OCI-LY7 (cell line): ENCODE measurements around the gene UMPS. TPM values are rescaled to one million over a fixed set of nuclear protein-coding genes. Genes with fewer than 3 reads are reported as not detected.
"Not testable (repeated sequence)": the region's sequence is repeated elsewhere in the genome, so short reads cannot be mapped to it uniquely, and the experiment has no call there.

Source experiments
- BruUV-seq: library from RNA; stranded (reverse); fragments of 400-500 nt; replicated peaks from 2 replicates; lab custom pipeline; 2021; lab: Mats Ljungman, UMichigan
- CTCF ChIA-PET: fragments of 300-600 bp; sonication (Branson Sonifier 250); formaldehyde crosslinking; loops from one replicate; lab custom pipeline; 2022; ENCODE audit warnings: antibody characterized with exemption; ENCODE audit not compliant: unreplicated experiment; lab: Charles Lee
- POLR2A ChIA-PET: fragments of 300-600 bp; sonication (Branson Sonifier 250); formaldehyde crosslinking; loops from one replicate; lab custom pipeline; 2022; ENCODE audit warnings: antibody characterized with exemption; lab: Charles Lee
- DNase-seq: peaks from one replicate; pipeline ENCODE4 v3.0.0-alpha.2; 2015; ENCODE audit warnings: low spot score
- H2AFZ ChIP-seq: fragments of 200-600 bp; sonication (generic), shearing (Covaris generic); 2 replicates; pipeline ENCODE4 v1.6.1; 2014; ENCODE audit warnings: mild to moderate bottlenecking, antibody characterized with exemption, low read length, moderate library complexity
- H3K27ac ChIP-seq: fragments of 200-600 bp; sonication (generic); 2 replicates; pipeline ENCODE4 v1.5.1; 2014; ENCODE audit warnings: mixed run types, low read depth, mild to moderate bottlenecking, moderate library complexity, low read length, inconsistent platforms; ENCODE audit not compliant: poor library complexity, severe bottlenecking
- H3K36me3 ChIP-seq: fragments of 200-600 bp; sonication (generic); 2 replicates; pipeline ENCODE4 v1.6.1; 2014; ENCODE audit warnings: mild to moderate bottlenecking, antibody characterized with exemption, low read length, moderate library complexity, mixed read lengths; ENCODE audit not compliant: insufficient read depth
- H3K4me1 ChIP-seq: fragments of 200-600 bp; sonication (generic); 2 replicates; pipeline ENCODE4 v1.5.1; 2014; ENCODE audit warnings: mild to moderate bottlenecking, low read length; ENCODE audit not compliant: insufficient read depth, poor library complexity, severe bottlenecking
- H3K4me2 ChIP-seq: fragments of 200-600 bp; sonication (generic); 2 replicates; pipeline ENCODE4 v1.6.1; 2014; ENCODE audit warnings: mild to moderate bottlenecking, low read length
- H3K4me3 ChIP-seq: fragments of 200-600 bp; sonication (generic); 2 replicates; pipeline ENCODE4 v1.5.1; 2014; ENCODE audit warnings: mild to moderate bottlenecking, low read depth, low read length; ENCODE audit not compliant: poor library complexity, severe bottlenecking
- H3K79me2 ChIP-seq: fragments of 200-600 bp; sonication (generic); 2 replicates; pipeline ENCODE4 v1.6.1; 2016; ENCODE audit warnings: low read depth, mild to moderate bottlenecking, low read length, moderate library complexity, mixed read lengths; ENCODE audit not compliant: insufficient read depth
- H3K9me2 ChIP-seq: fragments of 200-600 bp; sonication (generic); 2 replicates; pipeline ENCODE4 v1.6.1; 2016; ENCODE audit warnings: mild to moderate bottlenecking, low read length, mixed read lengths; ENCODE audit not compliant: insufficient read depth
- H3K9me3 ChIP-seq: fragments of 200-600 bp; sonication (generic); 2 replicates; pipeline ENCODE4 v1.6.1; 2014; ENCODE audit warnings: mild to moderate bottlenecking, mixed run types, low read length, mixed read lengths
- H4K20me1 ChIP-seq: fragments of 200-600 bp; sonication (generic); 2 replicates; pipeline ENCODE4 v1.6.1; 2014; ENCODE audit warnings: mild to moderate bottlenecking, antibody characterized with exemption, low read length, moderate library complexity, mixed read lengths; ENCODE audit not compliant: insufficient read depth
- CTCF ChIP-seq: fragments of 200-600 bp; sonication (generic); conservative IDR thresholded peaks from 2 replicates; pipeline ENCODE4 v1.5.1; 2014; ENCODE audit warnings: mild to moderate bottlenecking, antibody characterized with exemption, low read length, moderate library complexity, mixed read lengths
- EZH2phosphoT487 ChIP-seq: fragments of 200-600 bp; sonication (generic); IDR thresholded peaks from 2 replicates; pipeline ENCODE4 v1.6.1; 2018; ENCODE audit warnings: low read depth, borderline replicate concordance, mild to moderate bottlenecking, mixed run types, antibody characterized with exemption, low read length, moderate library complexity, mixed read lengths
- intact Hi-C: fragments of 100-400 bp; cut with micrococcal nuclease; formaldehyde crosslinking; loops from one replicate; pipeline ENCODE4 v1.10.0; 2022; ENCODE audit not compliant: unreplicated experiment
- total RNA-seq, 2 experiments: library from RNA; depleted of rRNA in 1 of 2; stranded (reverse); fragments of >200 nt in 1 of 2; shearing (Covaris generic) in 1 of 2; gene quantifications; 2 replicates each; pipeline ENCODE4 v1.2.3, GENCODE V29; 2014 to 2022

Gene UMPS
- total RNA-seq, 2 experiments from 2014 or later: 24.8 to 62.7 TPM

- H3K79me2 ChIP-seq: no peaks in the 10 kb centered on the region
- H3K9me3 ChIP-seq: no peaks in the 10 kb centered on the region
- H3K4me3 ChIP-seq: no peak overlapping the region
- CTCF ChIA-PET: no interaction called here
- intact Hi-C loops: no loop called here
- H3K27ac ChIP-seq: no peak overlapping the region
- TSS peak; percentile 4 for BruUV-seq
- H4K20me1 ChIP-seq: no peaks in the 10 kb centered on the region
- no peak overlapping the region for H2AFZ ChIP-seq
- DNase-seq: no peak
- no peaks in the 10 kb centered on the region for H3K4me1 ChIP-seq
- H3K4me2 ChIP-seq: no peak overlapping the region
- no peaks in the 10 kb centered on the region for H3K9me2 ChIP-seq
- TF ChIP-seq EZH2phosphoT487: no peak
- no peak for TF ChIP-seq CTCF
- POLR2A ChIA-PET: interaction anchor here (0.5 to 0.6 kb wide), 2 partner anchors 35 to 849 kb away, joined by 3 to 7 read pairs; no protein-coding TSS in a partner anchor
- H3K36me3 ChIP-seq: peaks cover 56% of the 10 kb centered on the region
Measured at GRCh38 chr3:124747111-124747981, 17.1 kb downstream of the UMPS start.

GRCh38 chr3:124748560-124749198 lies 18.4 kb downstream of the UMPS start:
- Histone ChIP-seq H4K20me1 (no peaks in the 10 kb centered on the region), H3K4me1 (no peaks in the 10 kb centered on the region), H3K79me2 (no peaks in the 10 kb centered on the region), H3K4me3 (no peak overlapping the region), H3K4me2 (no peak overlapping the region), H2AFZ (no peak overlapping the region), H3K9me2 (no peaks in the 10 kb centered on the region), H3K36me3 (peaks cover 48% of the 10 kb centered on the region), H3K9me3 (no peaks in the 10 kb centered on the region), H3K27ac (no peak overlapping the region)
- TF ChIP-seq CTCF (no peak), EZH2phosphoT487 (no peak)
- intact Hi-C loops: no loop called here
- ChIA-PET CTCF (no interaction called here), POLR2A (interaction anchor here (0.6 to 0.8 kb wide), 3 partner anchors 18 to 146 kb away, joined by 3 read pairs; partner anchors contain the start of gene UMPS)
- no peak for DNase-seq
- no TSS peak for BruUV-seq

GRCh38 chr3:124749877-124750276 lies 19.6 kb downstream of the UMPS start:
- CTCF ChIA-PET, H3K4me3 ChIP-seq, H3K9me3 ChIP-seq, DNase-seq, H3K4me2 ChIP-seq, BruUV-seq, H3K4me1 ChIP-seq, H2AFZ ChIP-seq, H4K20me1 ChIP-seq, H3K27ac ChIP-seq, H3K79me2 ChIP-seq, intact Hi-C loops, POLR2A ChIA-PET, H3K9me2 ChIP-seq: not testable (repeated sequence)
- H3K36me3 ChIP-seq: peaks cover 36% of the 10 kb centered on the region
